WTC11 (cell line): ENCODE results near the gene PRR30.

Experiments
- ATF2 ChIP-seq: sonication (generic); formaldehyde crosslinking; IDR thresholded peaks from 2 replicates; pipeline ENCODE4 v1.8.1; 2022; ENCODE audit warnings: low read depth, missing genetic modification reagents, borderline replicate concordance
- CREM ChIP-seq: sonication (generic); formaldehyde crosslinking; IDR thresholded peaks from 2 replicates; pipeline ENCODE4 v1.8.1; 2022; ENCODE audit warnings: mild to moderate bottlenecking, missing genetic modification reagents, moderate library complexity
- CTCF ChIP-seq: fragments of 200-600 bp; IDR thresholded peaks from 2 replicates; pipeline ENCODE4 v1.8.0; 2022; ENCODE audit warnings: antibody characterized with exemption
- ESRRA ChIP-seq: sonication (generic); formaldehyde crosslinking; IDR thresholded peaks from 2 replicates; pipeline ENCODE4 v1.8.1; 2022; ENCODE audit warnings: mild to moderate bottlenecking, missing genetic modification reagents, borderline replicate concordance
- ETV6 ChIP-seq: sonication (generic); formaldehyde crosslinking; IDR thresholded peaks from 2 replicates; pipeline ENCODE4 v1.8.1; 2022; ENCODE audit warnings: mild to moderate bottlenecking, missing genetic modification reagents
- GABPB1 ChIP-seq: sonication (generic); formaldehyde crosslinking; IDR thresholded peaks from 2 replicates; pipeline ENCODE4 v1.8.1; 2023; ENCODE audit warnings: mild to moderate bottlenecking, missing genetic modification reagents
- MAX ChIP-seq: sonication (generic); formaldehyde crosslinking; IDR thresholded peaks from 2 replicates; pipeline ENCODE4 v1.8.0; 2022; ENCODE audit warnings: mild to moderate bottlenecking, missing genetic modification reagents
- MLX ChIP-seq: sonication (generic); formaldehyde crosslinking; IDR thresholded peaks from 2 replicates; pipeline ENCODE4 v1.8.1; 2023; ENCODE audit warnings: mild to moderate bottlenecking, missing genetic modification reagents, moderate library complexity
- PRRX2 ChIP-seq: fragments of 250-450 bp; sonication (Bioruptor Pico); IDR thresholded peaks from 2 replicates; pipeline ENCODE4 v1.8.0; 2021; ENCODE audit warnings: mild to moderate bottlenecking
- SMAD4 ChIP-seq: sonication (generic); formaldehyde crosslinking; IDR thresholded peaks from 2 replicates; pipeline ENCODE4 v1.8.0; 2022; ENCODE audit warnings: mild to moderate bottlenecking, missing genetic modification reagents
- ZNF121 ChIP-seq: sonication (generic); formaldehyde crosslinking; IDR thresholded peaks from 2 replicates; pipeline ENCODE4 v1.8.0; 2023; ENCODE audit warnings: missing genetic modification reagents
- ZNF138 ChIP-seq: sonication (generic); formaldehyde crosslinking; conservative IDR thresholded peaks from 2 replicates; pipeline ENCODE4 v1.8.1; 2022; ENCODE audit warnings: mild to moderate bottlenecking, moderate library complexity, missing genetic modification reagents
- TF ChIP-seq, protein P1 (sequence below): sonication (generic); formaldehyde crosslinking; IDR thresholded peaks from 2 replicates; pipeline ENCODE4 v1.8.1; 2022; ENCODE audit warnings: missing genetic modification reagents, borderline replicate concordance
- TF ChIP-seq, protein P2 (sequence below): sonication (generic); formaldehyde crosslinking; conservative IDR thresholded peaks from 2 replicates; pipeline ENCODE4 v1.8.1; 2023; ENCODE audit warnings: mild to moderate bottlenecking, low read depth, missing genetic modification reagents, moderate library complexity

DNA sequence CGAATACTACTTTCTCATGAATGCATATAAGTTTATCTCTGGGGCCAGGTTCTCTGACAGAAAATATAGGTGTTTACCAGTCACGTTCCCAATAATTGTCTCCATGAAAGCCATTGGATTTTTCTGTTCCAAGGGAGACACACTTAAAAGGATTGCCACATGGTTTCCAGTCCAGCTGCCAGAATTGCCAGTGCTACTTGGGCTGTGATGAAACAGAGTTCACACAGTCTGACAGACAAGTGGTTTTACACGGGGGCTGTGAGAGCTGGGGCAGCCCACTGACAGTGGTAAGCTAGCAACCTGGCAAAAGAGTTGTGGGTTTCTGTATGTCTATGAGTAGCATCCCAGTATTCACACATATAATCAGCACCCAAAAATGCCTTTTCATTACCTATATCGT lies 44.9 kb upstream of the PRR30 start:
- TF ChIP-seq SMAD4 = no peak
- no peak for TF ChIP-seq CREM (CRISPR knock-in tag)
- TF ChIP-seq CTCF = no peak
- no peak for TF ChIP-seq GABPB1 (CRISPR knock-in tag)
- no peak for TF ChIP-seq ZNF121
- TF ChIP-seq ETV6 (CRISPR knock-in tag) = no peak
- no peak for TF ChIP-seq PRRX2
- no peak for TF ChIP-seq MAX (CRISPR knock-in tag)
- TF ChIP-seq ZNF138 = no peak
- TF ChIP-seq ESRRA = no peak
- TF ChIP-seq MLX = no peak
- TF ChIP-seq, protein P1, sequence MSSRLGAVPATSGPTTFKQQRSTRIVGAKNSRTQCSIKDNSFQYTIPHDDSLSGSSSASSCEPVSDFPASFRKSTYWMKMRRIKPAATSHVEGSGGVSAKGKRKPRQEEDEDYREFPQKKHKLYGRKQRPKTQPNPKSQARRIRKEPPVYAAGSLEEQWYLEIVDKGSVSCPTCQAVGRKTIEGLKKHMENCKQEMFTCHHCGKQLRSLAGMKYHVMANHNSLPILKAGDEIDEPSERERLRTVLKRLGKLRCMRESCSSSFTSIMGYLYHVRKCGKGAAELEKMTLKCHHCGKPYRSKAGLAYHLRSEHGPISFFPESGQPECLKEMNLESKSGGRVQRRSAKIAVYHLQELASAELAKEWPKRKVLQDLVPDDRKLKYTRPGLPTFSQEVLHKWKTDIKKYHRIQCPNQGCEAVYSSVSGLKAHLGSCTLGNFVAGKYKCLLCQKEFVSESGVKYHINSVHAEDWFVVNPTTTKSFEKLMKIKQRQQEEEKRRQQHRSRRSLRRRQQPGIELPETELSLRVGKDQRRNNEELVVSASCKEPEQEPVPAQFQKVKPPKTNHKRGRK (CRISPR knock-in tag) = no peak
- TF ChIP-seq ATF2 (CRISPR knock-in tag) = no peak
- TF ChIP-seq, protein P2, sequence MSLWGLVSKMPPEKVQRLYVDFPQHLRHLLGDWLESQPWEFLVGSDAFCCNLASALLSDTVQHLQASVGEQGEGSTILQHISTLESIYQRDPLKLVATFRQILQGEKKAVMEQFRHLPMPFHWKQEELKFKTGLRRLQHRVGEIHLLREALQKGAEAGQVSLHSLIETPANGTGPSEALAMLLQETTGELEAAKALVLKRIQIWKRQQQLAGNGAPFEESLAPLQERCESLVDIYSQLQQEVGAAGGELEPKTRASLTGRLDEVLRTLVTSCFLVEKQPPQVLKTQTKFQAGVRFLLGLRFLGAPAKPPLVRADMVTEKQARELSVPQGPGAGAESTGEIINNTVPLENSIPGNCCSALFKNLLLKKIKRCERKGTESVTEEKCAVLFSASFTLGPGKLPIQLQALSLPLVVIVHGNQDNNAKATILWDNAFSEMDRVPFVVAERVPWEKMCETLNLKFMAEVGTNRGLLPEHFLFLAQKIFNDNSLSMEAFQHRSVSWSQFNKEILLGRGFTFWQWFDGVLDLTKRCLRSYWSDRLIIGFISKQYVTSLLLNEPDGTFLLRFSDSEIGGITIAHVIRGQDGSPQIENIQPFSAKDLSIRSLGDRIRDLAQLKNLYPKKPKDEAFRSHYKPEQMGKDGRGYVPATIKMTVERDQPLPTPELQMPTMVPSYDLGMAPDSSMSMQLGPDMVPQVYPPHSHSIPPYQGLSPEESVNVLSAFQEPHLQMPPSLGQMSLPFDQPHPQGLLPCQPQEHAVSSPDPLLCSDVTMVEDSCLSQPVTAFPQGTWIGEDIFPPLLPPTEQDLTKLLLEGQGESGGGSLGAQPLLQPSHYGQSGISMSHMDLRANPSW (CRISPR knock-in tag) = no peak
